GM23248 (cell line): ENCODE data around the gene KRTAP5-6. TPM values are rescaled to one million over a fixed set of nuclear protein-coding genes. Genes with fewer than 3 reads are reported as not detected.

Experiments
- DNase-seq: peaks from one replicate; pipeline ENCODE4 v3.0.0-alpha.2; 2015
- H2AFZ ChIP-seq: fragments of 200-600 bp; sonication (generic); 2 replicates; pipeline ENCODE4 v1.6.1; 2016; ENCODE audit warnings: antibody characterized with exemption
- H3F3A ChIP-seq: fragments of 200-600 bp; sonication (generic); 2 replicates; pipeline ENCODE4 v1.6.1; 2016; ENCODE audit warnings: mild to moderate bottlenecking, antibody characterized with exemption, mixed run types; ENCODE audit not compliant: insufficient read depth
- H3K27ac ChIP-seq: fragments of 200-600 bp; sonication (generic); 2 replicates; pipeline ENCODE4 v1.5.1; 2016; ENCODE audit warnings: mild to moderate bottlenecking
- H3K27me3 ChIP-seq: fragments of 200-600 bp; sonication (generic); replicated peaks from 2 replicates; pipeline ENCODE4 v1.6.1; 2016; ENCODE audit warnings: mild to moderate bottlenecking; ENCODE audit not compliant: insufficient read depth
- H3K36me3 ChIP-seq: fragments of 200-600 bp; sonication (generic); 2 replicates; pipeline ENCODE4 v1.6.1; 2016; ENCODE audit warnings: low read depth, mild to moderate bottlenecking
- H3K4me1 ChIP-seq: fragments of 200-600 bp; sonication (generic); 2 replicates; pipeline ENCODE4 v1.6.1; 2016; ENCODE audit warnings: mild to moderate bottlenecking; ENCODE audit not compliant: insufficient read depth
- H3K4me2 ChIP-seq: fragments of 200-600 bp; sonication (generic); one replicate; pipeline ENCODE4 v1.6.1; 2016; ENCODE audit warnings: mild to moderate bottlenecking; ENCODE audit not compliant: unreplicated experiment
- H3K4me3 ChIP-seq: fragments of 200-600 bp; sonication (generic); 2 replicates; pipeline ENCODE4 v1.5.1; 2016; ENCODE audit warnings: mild to moderate bottlenecking
- H3K79me2 ChIP-seq: fragments of 200-600 bp; sonication (generic); 2 replicates; pipeline ENCODE4 v1.6.1; 2016; ENCODE audit warnings: mild to moderate bottlenecking; ENCODE audit not compliant: insufficient read depth
- H3K9ac ChIP-seq: fragments of 200-600 bp; sonication (generic); 2 replicates; pipeline ENCODE4 v1.6.1; 2016; ENCODE audit warnings: mild to moderate bottlenecking
- H3K9me2 ChIP-seq: fragments of 200-600 bp; sonication (generic); 2 replicates; pipeline ENCODE4 v1.6.1; 2016; ENCODE audit warnings: mixed run types, mild to moderate bottlenecking, moderate library complexity; ENCODE audit not compliant: insufficient read depth
- H3K9me3 ChIP-seq: fragments of 200-600 bp; sonication (generic); one replicate; pipeline ENCODE4 v1.6.1; 2017; ENCODE audit warnings: low read depth
- H4K20me1 ChIP-seq: fragments of 200-600 bp; sonication (generic); 2 replicates; pipeline ENCODE4 v1.6.0; 2016; ENCODE audit not compliant: insufficient read depth
- EZH2 ChIP-seq: fragments of 200-600 bp; sonication (generic); IDR thresholded peaks from 2 replicates; pipeline ENCODE4 v1.6.1; 2018; ENCODE audit warnings: antibody characterized with exemption, mild to moderate bottlenecking; ENCODE audit not compliant: insufficient read depth, poor library complexity, severe bottlenecking
- EZH2phosphoT487 ChIP-seq: fragments of 200-600 bp; sonication (generic); IDR thresholded peaks from 2 replicates; pipeline ENCODE4 v1.6.1; 2018; ENCODE audit warnings: antibody characterized with exemption, moderate library complexity, mild to moderate bottlenecking, low read depth; ENCODE audit not compliant: insufficient read depth
- WGBS, 2 experiments: methylation state at CpG; one replicate each; pipeline ENCODE4 v1.1.6; 2015 to 2017; ENCODE audit warnings: low lambda C conversion rate in 2 of 2, low coverage in 1 of 2; ENCODE audit errors: missing lambda C conversion rate in 2 of 2; 5-methylcytosine and 5-hydroxymethylcytosine counted together
- in situ Hi-C: fragments of 300-500 bp; cut with MboI; formaldehyde crosslinking; loops from 2 replicates; pipeline ENCODE4 v1.15.0; 2020
- polyA plus RNA-seq: library from polyadenylated mRNA; unstranded; fragments of >200 nt; fragmentation: Nextera tagmentation; extraction: Ambion mirVana; gene quantifications from 2 replicates; pipeline ENCODE4 v1.2.1, GENCODE V29; 2016
- total RNA-seq: library from RNA; depleted of rRNA; stranded (reverse); fragments of >200 nt; shearing (Covaris generic); gene quantifications from 2 replicates; pipeline ENCODE4 v1.2.3, GENCODE V29; 2014

The KRTAP5-6 gene
- total and polyA plus RNA-seq, 2 experiments from 2014 or later: not detected

- in situ Hi-C loops: no loop called here
- H3K36me3 ChIP-seq: no peaks in the 10 kb centered on the region
- no peak overlapping the region for H3K9ac ChIP-seq
- no peaks in the 10 kb centered on the region; the same call in none of the 2 replicates for H3K27me3 ChIP-seq
- H3K79me2 ChIP-seq: no peaks in the 10 kb centered on the region
- H2AFZ ChIP-seq: no peak overlapping the region
- H3K27ac ChIP-seq: no peak overlapping the region
- WGBS, 2 experiments: 65 to 69% methylated on average over 16 of the region's 16 CpGs
- TF ChIP-seq EZH2phosphoT487 (no peak), EZH2 (no peak)
- no peaks in the 10 kb centered on the region for H3K9me2 ChIP-seq
- no peaks in the 10 kb centered on the region for H3K9me3 ChIP-seq
- no peak overlapping the region for H3K4me3 ChIP-seq
- no peak overlapping the region for H3K4me2 ChIP-seq
- no peaks in the 10 kb centered on the region for H3K4me1 ChIP-seq
- H3F3A ChIP-seq: peaks cover 10% of the 10 kb centered on the region; the same call in 1 of the 2 replicates
- H4K20me1 ChIP-seq: no peaks in the 10 kb centered on the region
- DNase-seq: no peak
Measured at GRCh38 chr11:1735271-1735670, 38.3 kb downstream of the KRTAP5-6 start.

DNA sequence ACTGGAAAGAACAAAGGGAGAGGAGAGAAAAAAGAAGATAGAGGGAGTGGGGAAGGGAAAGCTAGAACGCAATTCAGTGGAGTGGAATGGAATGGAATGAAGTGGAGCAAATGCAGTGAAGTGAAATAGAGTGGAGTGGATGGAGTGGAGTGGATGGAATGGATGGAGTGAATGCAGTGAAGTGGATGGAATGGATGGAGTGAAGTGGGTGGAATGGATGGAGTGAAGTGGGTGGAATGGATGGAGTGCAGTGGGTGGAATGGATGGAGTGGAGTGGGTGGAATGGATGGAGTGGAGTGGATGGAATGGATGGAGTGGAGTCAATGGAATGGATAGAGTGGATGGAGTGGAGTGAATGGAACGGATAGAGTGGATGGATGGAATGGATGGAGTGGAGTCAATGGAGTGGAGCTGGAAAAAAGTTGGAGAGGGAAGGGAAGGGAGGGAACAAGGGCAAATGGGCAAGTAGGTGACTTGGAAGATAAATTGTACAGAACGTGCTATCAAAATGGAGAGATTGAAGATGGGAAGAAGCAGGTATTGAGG is 39.5 kb downstream of the KRTAP5-6 start:
- H2AFZ ChIP-seq: no peak overlapping the region
- no peak overlapping the region for H3K4me3 ChIP-seq
- no peaks in the 10 kb centered on the region; the same call in none of the 2 replicates for H3K27me3 ChIP-seq
- no peaks in the 10 kb centered on the region for H3K79me2 ChIP-seq
- WGBS, 2 experiments: 36 to 52% methylated on average over 3 of the region's 3 CpGs
- peaks cover 2% of the 10 kb centered on the region; the same call in 1 of the 2 replicates for H3F3A ChIP-seq
- in situ Hi-C loops: no loop called here
- H3K9me3 ChIP-seq: no peaks in the 10 kb centered on the region
- DNase-seq: no peak
- no peak for TF ChIP-seq EZH2phosphoT487
- no peak for TF ChIP-seq EZH2
- no peak overlapping the region for H3K4me2 ChIP-seq
- H4K20me1 ChIP-seq: no peaks in the 10 kb centered on the region
- H3K9me2 ChIP-seq: no peaks in the 10 kb centered on the region
- H3K36me3 ChIP-seq: no peaks in the 10 kb centered on the region
- no peak overlapping the region for H3K9ac ChIP-seq
- no peaks in the 10 kb centered on the region for H3K4me1 ChIP-seq
- H3K27ac ChIP-seq: no peak overlapping the region

DNA sequence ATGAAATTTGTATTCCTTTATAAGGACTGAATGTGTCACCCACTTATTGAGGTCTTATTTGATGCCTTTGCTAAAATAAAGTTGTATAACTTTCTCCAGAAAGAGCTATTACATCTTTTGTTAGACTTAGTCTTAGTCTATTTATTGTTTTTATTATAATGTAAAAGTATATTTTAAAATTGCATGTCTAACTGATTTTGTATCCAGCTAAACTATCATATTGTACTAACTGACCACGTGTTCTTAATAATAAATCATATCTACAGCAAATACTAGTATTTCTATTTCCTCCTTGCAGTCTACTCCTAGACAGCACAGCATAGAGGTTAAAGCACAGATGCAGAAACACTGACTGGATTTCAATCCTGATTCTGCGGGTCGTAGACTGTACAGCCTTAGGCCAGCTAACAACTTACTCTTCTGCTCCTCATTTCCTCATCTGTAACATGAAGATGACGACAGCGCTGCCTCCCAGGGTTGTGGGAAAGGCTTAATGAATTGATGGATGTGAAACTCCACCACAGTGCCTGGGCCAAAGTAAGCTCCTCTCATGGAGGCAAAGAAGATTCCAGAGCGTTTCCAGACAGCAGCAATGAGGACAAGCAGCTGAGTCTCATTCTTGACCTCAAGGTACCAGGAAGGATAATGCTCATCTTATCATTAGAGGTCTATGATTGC is 40.2 kb downstream of the KRTAP5-6 start:
- DNase-seq: no peak
- no peak overlapping the region for H2AFZ ChIP-seq
- no peaks in the 10 kb centered on the region for H3F3A ChIP-seq
- no peaks in the 10 kb centered on the region for H3K9me2 ChIP-seq
- no peak overlapping the region for H3K4me2 ChIP-seq
- in situ Hi-C loops: no loop called here
- H3K27me3 ChIP-seq: no peaks in the 10 kb centered on the region; the same call in none of the 2 replicates
- no peak overlapping the region for H3K9ac ChIP-seq
- no peak for TF ChIP-seq EZH2
- no peak for TF ChIP-seq EZH2phosphoT487
- WGBS, 2 experiments: 41 to 44% methylated on average over 6 of the region's 6 CpGs
- H3K4me3 ChIP-seq: no peak overlapping the region
- no peaks in the 10 kb centered on the region for H3K4me1 ChIP-seq
- H3K36me3 ChIP-seq: no peaks in the 10 kb centered on the region
- H4K20me1 ChIP-seq: no peaks in the 10 kb centered on the region
- no peaks in the 10 kb centered on the region for H3K79me2 ChIP-seq
- H3K27ac ChIP-seq: no peak overlapping the region
- no peaks in the 10 kb centered on the region for H3K9me3 ChIP-seq

GRCh38 chr11:1738380-1738779 is 41.4 kb downstream of the KRTAP5-6 start:
- no peaks in the 10 kb centered on the region for H3K36me3 ChIP-seq
- H3K9me3 ChIP-seq: no peaks in the 10 kb centered on the region
- H3F3A ChIP-seq: no peaks in the 10 kb centered on the region
- no peaks in the 10 kb centered on the region for H3K4me1 ChIP-seq
- H3K9me2 ChIP-seq: no peaks in the 10 kb centered on the region
- no peak overlapping the region for H2AFZ ChIP-seq
- TF ChIP-seq EZH2phosphoT487: no peak
- TF ChIP-seq EZH2: no peak
- H3K4me3 ChIP-seq: no peak overlapping the region
- 63 to 66% methylated on average over 10 of the region's 10 CpGs for WGBS, 2 experiments
- H3K4me2 ChIP-seq: no peak overlapping the region
- H3K79me2 ChIP-seq: no peaks in the 10 kb centered on the region
- H3K27ac ChIP-seq: no peak overlapping the region
- no peak overlapping the region for H3K9ac ChIP-seq
- no peaks in the 10 kb centered on the region for H4K20me1 ChIP-seq
- no peak for DNase-seq
- no peaks in the 10 kb centered on the region; the same call in none of the 2 replicates for H3K27me3 ChIP-seq
- in situ Hi-C loops: no loop called here

DNA sequence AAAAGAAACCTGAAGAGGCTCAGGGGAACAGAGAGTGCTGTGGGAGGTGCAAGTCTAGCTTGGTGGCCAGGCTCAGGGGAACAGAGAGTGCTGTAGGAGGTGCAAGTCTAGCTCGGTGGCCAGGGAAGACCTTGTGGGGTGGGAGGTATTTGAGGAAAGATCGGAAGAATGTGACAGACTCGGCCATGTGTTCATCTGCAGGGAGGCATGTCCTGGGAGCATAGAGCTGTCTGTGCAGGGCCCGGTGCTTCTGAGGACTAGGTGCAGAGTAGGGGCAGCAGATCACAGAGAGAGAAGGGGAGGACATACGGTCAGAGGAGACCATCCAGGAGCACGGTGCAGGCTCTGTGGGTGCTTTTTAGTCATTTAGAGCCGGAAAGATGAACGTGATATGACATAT is 42.6 kb downstream of the KRTAP5-6 start:
- H3K9me3 ChIP-seq: no peaks in the 10 kb centered on the region
- no peak overlapping the region for H3K9ac ChIP-seq
- WGBS, 2 experiments: 40 to 41% methylated on average over 8 of the region's 8 CpGs
- no peaks in the 10 kb centered on the region for H3K9me2 ChIP-seq
- H3K79me2 ChIP-seq: no peaks in the 10 kb centered on the region
- no peak overlapping the region for H3K4me2 ChIP-seq
- H3K4me1 ChIP-seq: no peaks in the 10 kb centered on the region
- H4K20me1 ChIP-seq: no peaks in the 10 kb centered on the region
- no peaks in the 10 kb centered on the region for H3K36me3 ChIP-seq
- H3K27ac ChIP-seq: no peak overlapping the region
- TF ChIP-seq EZH2 (no peak), EZH2phosphoT487 (no peak)
- no peak overlapping the region for H3K4me3 ChIP-seq
- in situ Hi-C loops: no loop called here
- no peak overlapping the region for H2AFZ ChIP-seq
- no peaks in the 10 kb centered on the region; the same call in 1 of the 2 replicates for H3K27me3 ChIP-seq
- no peak for DNase-seq
- H3F3A ChIP-seq: no peaks in the 10 kb centered on the region
